ENCODE measurements around the gene NDUFA11.

Gene NDUFA11

GRCh38 chr19:5932146-5932545 is 28.6 kb upstream of the NDUFA11 start:
- no peak for DNase-seq

- DNase-seq = no peak
These were observed 27.7 kb upstream of the NDUFA11 start for GRCh38 chr19:5931251-5931650.

GRCh38 chr19:5929625-5930024 is 26.0 kb upstream of the NDUFA11 start:
- DNase-seq = no peak

GRCh38 chr19:5929179-5929578 is 25.6 kb upstream of the NDUFA11 start:
- no peak for DNase-seq

- DNase-seq = no peak
These were observed 23.8 kb upstream of the NDUFA11 start for GRCh38 chr19:5927441-5927821.

- DNase-seq = no peak
These were observed 23.3 kb upstream of the NDUFA11 start for GRCh38 chr19:5926641-5927440.

- no peak for DNase-seq
These were observed 22.3 kb upstream of the NDUFA11 start for GRCh38 chr19:5925830-5926427.

- DNase-seq = no peak
These were observed 19.8 kb upstream of the NDUFA11 start for GRCh38 chr19:5923356-5923755.

- DNase-seq = no peak
These were observed 18.6 kb upstream of the NDUFA11 start for GRCh38 chr19:5922161-5922545.

GRCh38 chr19:5921516-5922160 is 18.0 kb upstream of the NDUFA11 start:
- no peak for DNase-seq

GRCh38 chr19:5918463-5919079 is 15.0 kb upstream of the NDUFA11 start:
- DNase-seq = no peak

GRCh38 chr19:5917431-5918107 is 14.0 kb upstream of the NDUFA11 start:
- DNase-seq = no peak

- DNase-seq = no peak
These were observed 12.7 kb upstream of the NDUFA11 start for GRCh38 chr19:5916181-5916708.

GRCh38 chr19:5915782-5916165 is 12.2 kb upstream of the NDUFA11 start:
- DNase-seq = no peak

GRCh38 chr19:5914946-5915781 is 11.6 kb upstream of the NDUFA11 start:
- no peak for DNase-seq

- no peak for DNase-seq
These were observed 10.8 kb upstream of the NDUFA11 start for GRCh38 chr19:5914358-5914774.

GRCh38 chr19:5913739-5914357 is 10.3 kb upstream of the NDUFA11 start, which contains the start of gene CAPS:
Gene CAPS, plus strand, starts transcription at chr19:5914254. Its CDS starts 153 bp downstream, at chr19:5914407.
- DNase-seq = no peak

- DNase-seq = no peak
These were observed 7.8 kb upstream of the NDUFA11 start for GRCh38 chr19:5911366-5911765.

GRCh38 chr19:5910638-5910907 is 7.0 kb upstream of the NDUFA11 start:
- DNase-seq = no peak

- DNase-seq = no peak
These were observed 5.3 kb upstream of the NDUFA11 start for GRCh38 chr19:5908773-5909442.

GRCh38 chr19:5907241-5907640 is 3.7 kb upstream of the NDUFA11 start:
- no peak for DNase-seq

Data from NCI-H1930 (cell line).